ENCODE results near the gene KRT33B. TPM values are rescaled to one million over a fixed set of nuclear protein-coding genes. Genes with fewer than 3 reads are reported as not detected.

The KRT33B gene
- total RNA-seq, 1 donor from 2014 or later = not detected

GRCh38 chr17:41407226-41407625, 37.6 kb upstream of the KRT33B start:
- no peak overlapping the region for H3K27ac ChIP-seq
- no peaks in the 10 kb centered on the region for H3K9me3 ChIP-seq
- no peaks in the 10 kb centered on the region for H3K4me1 ChIP-seq
- no peak overlapping the region for H3K4me3 ChIP-seq
- no peak for DNase-seq
- ATAC-seq = no peak
- H3K36me3 ChIP-seq = no peaks in the 10 kb centered on the region
- TF ChIP-seq CTCF (IDR thresholded peaks at IDR 0.05) = no peak
- H3K27me3 ChIP-seq (ENCODE audit: low read depth) = no peaks in the 10 kb centered on the region
- intact Hi-C loops (cut with DNase I) = no loop called here

GRCh38 chr17:41406205-41406604, 36.6 kb upstream of the KRT33B start:
- H3K4me1 ChIP-seq = no peaks in the 10 kb centered on the region
- no peak overlapping the region for H3K4me3 ChIP-seq
- ATAC-seq = peak in 1 of 2 donors; percentile 65
- no peak for TF ChIP-seq CTCF (IDR thresholded peaks at IDR 0.05)
- H3K27ac ChIP-seq = no peak overlapping the region
- intact Hi-C loops (cut with DNase I) = no loop called here
- DNase-seq = no peak
- H3K9me3 ChIP-seq = no peaks in the 10 kb centered on the region
- H3K36me3 ChIP-seq = no peaks in the 10 kb centered on the region
- no peaks in the 10 kb centered on the region for H3K27me3 ChIP-seq (ENCODE audit: low read depth)

- ATAC-seq = peak; percentile 46 to 47
Measured at GRCh38 chr17:41404024-41404671, 34.5 kb upstream of the KRT33B start.

GRCh38 chr17:41403404-41404023, 33.9 kb upstream of the KRT33B start:
- Histone ChIP-seq H3K27ac (no peak overlapping the region), H3K4me3 (no peak overlapping the region), H3K36me3 (no peaks in the 10 kb centered on the region), H3K4me1 (no peaks in the 10 kb centered on the region), H3K27me3 (ENCODE audit: low read depth) (no peaks in the 10 kb centered on the region), H3K9me3 (no peaks in the 10 kb centered on the region)
- TF ChIP-seq CTCF (IDR thresholded peaks at IDR 0.05) = no peak
- DNase-seq (no peak), ATAC-seq (no peak)
- intact Hi-C loops (cut with DNase I) = no loop called here

More at GRCh38 chr17:41404024-41404671, 34.5 kb upstream of the KRT33B start:
- Histone ChIP-seq H3K4me1 (no peaks in the 10 kb centered on the region), H3K9me3 (no peaks in the 10 kb centered on the region), H3K4me3 (no peak overlapping the region), H3K27me3 (ENCODE audit: low read depth) (no peaks in the 10 kb centered on the region), H3K27ac (no peak overlapping the region), H3K36me3 (no peaks in the 10 kb centered on the region)
- no peak for DNase-seq
- TF ChIP-seq CTCF (IDR thresholded peaks at IDR 0.05) = no peak
- intact Hi-C loops (cut with DNase I) = no loop called here

DNA sequence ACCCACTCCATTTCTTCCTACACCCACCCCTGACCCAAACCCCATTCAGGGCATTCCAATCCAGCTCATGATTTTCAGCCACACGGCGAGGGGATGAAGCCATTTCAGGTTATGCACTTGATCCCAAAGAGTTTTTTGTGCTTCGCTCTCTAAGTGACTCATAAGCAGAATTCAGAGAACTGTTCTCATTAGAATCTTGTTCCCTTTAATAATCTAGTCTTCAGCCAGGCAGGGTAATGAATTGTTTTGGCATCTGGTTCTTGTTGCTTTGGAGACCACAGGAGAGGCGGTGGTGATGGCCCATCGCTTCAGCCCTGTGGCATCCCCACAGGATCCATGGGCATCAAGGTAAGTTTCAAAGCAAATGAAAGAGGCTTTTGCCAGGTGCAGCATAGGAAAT, 32.5 kb upstream of the KRT33B start:
- no peak for ATAC-seq
- TF ChIP-seq CTCF (IDR thresholded peaks at IDR 0.05) = no peak

More for the DNA sequence above, 32.5 kb upstream of the KRT33B start:
- Histone ChIP-seq H3K27ac (no peak overlapping the region), H3K4me1 (no peaks in the 10 kb centered on the region), H3K27me3 (ENCODE audit: low read depth) (no peaks in the 10 kb centered on the region), H3K9me3 (no peaks in the 10 kb centered on the region), H3K36me3 (no peaks in the 10 kb centered on the region), H3K4me3 (no peak overlapping the region)
- intact Hi-C loops (cut with DNase I) = no loop called here
- no peak for DNase-seq
